HepG2 (cell line): ENCODE data around the gene LIMS2. TPM values are rescaled to one million over a fixed set of nuclear protein-coding genes. Genes with fewer than 3 reads are reported as not detected.

Experiments
- ATAC-seq: fragments of 200-7000 bp; cut with Tn5 transposase; 3 replicates; pipeline ENCODE4 v1.9.1; 2020; ENCODE audit warnings: mild to moderate bottlenecking, moderate library complexity
- BruUV-seq: library from RNA; stranded (reverse); fragments of 400-500 nt; replicated peaks from 2 replicates; lab custom pipeline; 2021; lab: Mats Ljungman, UMichigan
- CTCF ChIA-PET: fragments of 300-600 bp; formaldehyde crosslinking; extraction: SDS; loops from one replicate; lab custom pipeline; 2021; ENCODE audit warnings: low total read pairs, inconsistent platforms, low intra/inter-chr PET ratio; lab: Yijun Ruan, JAX
- POLR2A ChIA-PET: fragments of 350-600 bp; sonication (Branson Sonifier 250); formaldehyde crosslinking; loops from one replicate; lab custom pipeline; 2020; ENCODE audit warnings: antibody characterized with exemption, inconsistent platforms; lab: Yijun Ruan, JAX
- DNase-seq: peaks from one replicate; pipeline ENCODE4 v3.0.0-alpha.2; 2015; ENCODE audit warnings: low spot score
- FAIRE-seq: peaks from 3 replicates; lab custom pipeline; 2011; peaks lifted over from hg19 to GRCh38; lab: Jason Lieb, UNC
- H2AFZ ChIP-seq: one replicate; pipeline ENCODE4 v1.6.1; 2011; ENCODE audit warnings: low read length, inconsistent platforms
- H3K27ac ChIP-seq: fragments of 300-600 bp; 3 replicates; pipeline ENCODE4 v1.8.0; 2011; ENCODE audit warnings: mixed run types, mild to moderate bottlenecking, mixed read lengths, low read length, inconsistent platforms; ENCODE audit not compliant: insufficient read depth; ENCODE audit errors: extremely low read length
- H3K27me3 ChIP-seq, 2 experiments: fragments of 200-600 bp in 1 of 2; 2 replicates in 1 of 2; 3 replicates in 1 of 2; pipeline versions ENCODE4 v1.6.0 to v1.8.0; 2011; ENCODE audit warnings: low read length in 2 of 2, mild to moderate bottlenecking in 2 of 2, moderate library complexity in 2 of 2, inconsistent platforms in 1 of 2; ENCODE audit not compliant: insufficient read depth in 2 of 2, control insufficient read depth in 1 of 2
- H3K36me3 ChIP-seq, 2 experiments: fragments of 200-600 bp in 1 of 2; replicated peaks in 1 of 2; 2 replicates in 1 of 2; 3 replicates in 1 of 2; pipeline versions ENCODE4 v1.5.1 to v1.8.0; 2011; ENCODE audit warnings: low read length in 2 of 2, inconsistent platforms in 1 of 2; ENCODE audit not compliant: insufficient read depth in 2 of 2, control insufficient read depth in 1 of 2
- H3K4me1 ChIP-seq: 2 replicates; pipeline ENCODE4 v1.5.1; 2012; ENCODE audit warnings: low read length, inconsistent platforms; ENCODE audit not compliant: insufficient read depth
- H3K4me2 ChIP-seq: 2 replicates; pipeline ENCODE4 v1.6.0; 2011; ENCODE audit warnings: low read depth, low read length, inconsistent platforms
- H3K4me3 ChIP-seq, 3 experiments: fragments of 200-600 bp in 1 of 3; sonication (generic), shearing (Covaris generic) in 1 of 3; replicated peaks in 1 of 3; 2 replicates each; pipeline ENCODE4 v1.5.1; 2011 to 2016; ENCODE audit warnings: low read length in 3 of 3, inconsistent platforms in 2 of 3, low read depth in 2 of 3, mild to moderate bottlenecking in 2 of 3, control low read depth in 1 of 3, mixed read lengths in 1 of 3; ENCODE audit not compliant: insufficient read depth in 1 of 3
- H3K79me2 ChIP-seq: one replicate; pipeline ENCODE4 v1.6.1; 2011; ENCODE audit warnings: low read length, inconsistent platforms; ENCODE audit not compliant: insufficient read depth
- H3K9ac ChIP-seq: 2 replicates; pipeline ENCODE4 v1.6.0; 2011; ENCODE audit warnings: mild to moderate bottlenecking, low read depth, low read length, inconsistent platforms; ENCODE audit not compliant: insufficient read depth
- H3K9me3 ChIP-seq: 2 replicates; pipeline ENCODE4 v1.5.1; 2012; ENCODE audit warnings: mild to moderate bottlenecking, low read length
- H4K20me1 ChIP-seq: 2 replicates; pipeline ENCODE4 v1.6.0; 2011; ENCODE audit warnings: inconsistent platforms, mild to moderate bottlenecking, low read length, moderate library complexity; ENCODE audit not compliant: insufficient read depth
- ADNP ChIP-seq: sonication (generic); formaldehyde crosslinking; IDR thresholded peaks from 2 replicates; pipeline ENCODE4 v1.4.0; 2020; ENCODE audit warnings: missing genetic modification reagents
- ARID4A ChIP-seq: sonication (generic); formaldehyde crosslinking; IDR thresholded peaks from 2 replicates; pipeline ENCODE4 v1.5.0; 2020; ENCODE audit warnings: mild to moderate bottlenecking, missing genetic modification reagents, borderline replicate concordance
- HMGA1 ChIP-seq: sonication (generic); formaldehyde crosslinking; conservative IDR thresholded peaks from 2 replicates; pipeline ENCODE4 v1.4.0; 2020; ENCODE audit warnings: missing genetic modification reagents
- HOXA3 ChIP-seq: sonication (generic); formaldehyde crosslinking; IDR thresholded peaks from 2 replicates; pipeline ENCODE4 v1.5.0; 2020; ENCODE audit warnings: missing genetic modification reagents
- MED8 ChIP-seq: sonication (generic); formaldehyde crosslinking; IDR thresholded peaks from 2 replicates; pipeline ENCODE4 v1.8.1; 2023; ENCODE audit warnings: mild to moderate bottlenecking, missing genetic modification reagents; ENCODE audit not compliant: insufficient replicate concordance
- NAIF1 ChIP-seq: sonication (generic); formaldehyde crosslinking; IDR thresholded peaks from 2 replicates; pipeline ENCODE4 v1.5.0; 2020; ENCODE audit warnings: mild to moderate bottlenecking, missing genetic modification reagents, borderline replicate concordance
- NBN ChIP-seq: fragments of 450-650 bp; conservative IDR thresholded peaks from 2 replicates; pipeline ENCODE4 v1.6.1; 2017
- PHB2 ChIP-seq: fragments of 450-650 bp; IDR thresholded peaks from 2 replicates; pipeline ENCODE4 v1.6.1; 2018; ENCODE audit not compliant: partially characterized antibody
- SOX6 ChIP-seq, 2 experiments: fragments of 450-650 bp in 1 of 2; sonication (generic) in 1 of 2; formaldehyde crosslinking in 1 of 2; IDR thresholded peaks; 2 replicates each; pipeline versions ENCODE4 v1.4.0 to v1.6.1; 2017 to 2020; ENCODE audit warnings: antibody characterized with exemption in 1 of 2, mild to moderate bottlenecking in 1 of 2, missing genetic modification reagents in 1 of 2
- SPEN ChIP-seq: sonication (generic); formaldehyde crosslinking; IDR thresholded peaks from 2 replicates; pipeline ENCODE4 v1.5.1; 2020; ENCODE audit warnings: low read depth, mild to moderate bottlenecking, missing genetic modification reagents
- ZBTB1 ChIP-seq: sonication (generic); formaldehyde crosslinking; IDR thresholded peaks from 2 replicates; pipeline ENCODE4 v1.4.0; 2020; ENCODE audit warnings: missing genetic modification reagents, borderline replicate concordance
- ZNF264 ChIP-seq: sonication (generic); formaldehyde crosslinking; IDR thresholded peaks from 2 replicates; pipeline ENCODE4 v1.4.0; 2020; ENCODE audit warnings: missing genetic modification reagents
- WGBS: methylation state at CpG from one replicate; pipeline ENCODE4 v1.1.6; 2017; ENCODE audit warnings: low lambda C conversion rate; 5-methylcytosine and 5-hydroxymethylcytosine counted together
- in situ Hi-C: cut with HindIII; loops from 2 replicates; pipeline ENCODE4 v1.10.0; 2017; ENCODE audit warnings: low pct_unique_long_range_greater_than_20kb; ENCODE audit not compliant: extremely low pct_ligation_motif_present
- intact Hi-C: fragments of 100-400 bp; cut with micrococcal nuclease; formaldehyde crosslinking; loops from one replicate; pipeline ENCODE4 v1.10.0; 2022; ENCODE audit not compliant: unreplicated experiment
- polyA plus RNA-seq, 8 experiments: library from polyadenylated mRNA; depleted of rRNA in 3 of 8; stranded (reverse) in 7 of 8; unstranded in 1 of 8; fragments of >200 nt; fragmentation: Illumina TruSeq in 4 of 8; extraction: Trizol in 4 of 8; gene quantifications; 2 replicates each; pipeline versions ENCODE4 v1.2.1 to v1.2.3, GENCODE V29; 2011 to 2016; ENCODE audit warnings: low read depth in 4 of 8, missing spikeins in 1 of 8, mixed read lengths in 1 of 8; ENCODE audit not compliant: insufficient read depth in 1 of 8
- total RNA-seq, 5 experiments: library from RNA; depleted of rRNA; stranded (reverse); fragments of >200 nt; fragmentation: Illumina TruSeq; extraction: Trizol; gene quantifications; 2 replicates each; pipeline ENCODE4 v1.2.3, GENCODE V29; 2016; ENCODE audit warnings: low read depth in 1 of 5
- TF ChIP-seq, protein P1 (sequence below): sonication (generic); formaldehyde crosslinking; IDR thresholded peaks from 2 replicates; pipeline ENCODE4 v1.4.0; 2020; ENCODE audit warnings: missing genetic modification reagents, low read depth, mild to moderate bottlenecking, borderline replicate concordance

LIMS2 gene
- total and polyA plus RNA-seq, 2 of the 13 experiments (the other 11 are each of a cell fraction or from before 2014, with no cell fraction given) = 1.0 to 1.9 TPM

GRCh38 chr2:127634066-127634617 is 41.2 kb downstream of the LIMS2 start (continued):
- TF ChIP-seq, protein P1, sequence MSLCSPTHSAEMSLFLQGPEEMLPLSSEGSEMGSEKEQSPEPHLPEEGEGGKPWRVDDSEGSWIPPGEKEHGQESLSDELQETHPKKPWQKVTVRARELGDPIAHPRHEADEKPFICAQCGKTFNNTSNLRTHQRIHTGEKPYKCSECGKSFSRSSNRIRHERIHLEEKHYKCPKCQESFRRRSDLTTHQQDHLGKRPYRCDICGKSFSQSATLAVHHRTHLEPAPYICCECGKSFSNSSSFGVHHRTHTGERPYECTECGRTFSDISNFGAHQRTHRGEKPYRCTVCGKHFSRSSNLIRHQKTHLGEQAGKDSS = no peak
- TF ChIP-seq NAIF1 (CRISPR knock-in tag) = no peak
- TF ChIP-seq ARID4A (CRISPR knock-in tag) = no peak
- TF ChIP-seq, all 625 proteins: peak for 0

DNA sequence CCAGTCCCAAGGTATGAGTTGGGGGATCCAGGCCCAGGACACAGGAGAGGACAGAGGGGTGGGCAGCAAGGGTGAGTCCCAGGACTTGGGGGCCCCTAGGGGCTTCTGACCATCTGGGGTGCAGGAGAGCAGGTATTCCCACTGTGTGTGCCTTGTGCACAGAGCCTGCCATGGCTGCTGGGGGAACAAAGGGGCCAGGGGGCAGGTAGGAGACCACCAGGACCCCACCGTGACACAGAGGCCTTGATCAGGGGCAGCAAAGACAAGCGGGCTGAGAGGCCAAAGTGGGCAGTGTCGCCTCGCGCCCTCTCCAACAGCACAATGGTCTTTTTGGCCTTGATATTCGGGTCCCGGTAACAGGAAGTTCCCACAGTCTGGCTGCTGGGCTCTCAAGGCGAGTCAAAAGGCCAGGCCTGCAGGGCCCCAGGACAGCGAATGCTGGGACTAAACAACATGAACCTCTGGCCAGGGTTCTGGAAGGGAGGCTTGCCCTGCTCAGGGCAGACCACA is 41.7 kb downstream of the LIMS2 start:
- Histone ChIP-seq H3K4me1 (peaks cover 19% of the 10 kb centered on the region; the same call in 1 of the 2 replicates), H3K27me3 (peaks cover 28 to 96% of the 10 kb centered on the region in 2 experiments), H3K27ac (no peak overlapping the region), H3K9ac (no peak overlapping the region), H3K36me3 (no peaks in the 10 kb centered on the region), H3K79me2 (no peaks in the 10 kb centered on the region), H4K20me1 (no peaks in the 10 kb centered on the region), H3K4me3 (no peak overlapping the region), H2AFZ (no peak overlapping the region), H3K4me2 (no peak overlapping the region), H3K9me3 (no peaks in the 10 kb centered on the region)
- ChIA-PET POLR2A (no interaction called here), CTCF (no interaction called here)
- in situ Hi-C loops = no loop called here
- intact Hi-C loops = no loop called here
- WGBS = no CpG with 5 or more reads among the region's 9 CpGs
- ATAC-seq (no peak), FAIRE-seq (no peak), DNase-seq (no peak)
- BruUV-seq = no TSS peak
- TF ChIP-seq HOXA3 (CRISPR knock-in tag) (no peak), MED8 (CRISPR knock-in tag) (no peak), ZBTB1 (CRISPR knock-in tag) (no peak), SOX6 (IDR thresholded peaks at IDR 0.05) (no peak), SOX6 (CRISPR knock-in tag; IDR thresholded peaks at IDR 0.05) (no peak), HMGA1 (no peak), SPEN (CRISPR knock-in tag) (no peak), ADNP (no peak), NBN (no peak), PHB2 (no peak), ZNF264 (CRISPR knock-in tag) (no peak)
